A549 treated with GW870086 at 1 μM for 4 hours (cell line): ENCODE measurements around the gene CCDC188. TPM values are rescaled to one million over a fixed set of nuclear protein-coding genes. Genes with fewer than 3 reads are reported as not detected.

ENCODE experiments used
- total RNA-seq: library from RNA; stranded (reverse); fragments of 200-300 nt; extraction: Qiagen RNA extraction; gene quantifications from 5 replicates; pipeline ENCODE4 v1.2.3, GENCODE V29; 2022; ENCODE audit warnings: low read depth

The CCDC188 gene
- total RNA-seq = not detected in 5 replicates

GRCh38 chr22:20150381-20151275 lies at the start of gene CCDC188:
Gene CCDC188 (minus strand): TSS chr22:20151055. CDS start chr22:20150986, 69 bp downstream.

GRCh38 chr22:20131597-20131858 lies 19.3 kb downstream of the CCDC188 start, which contains the start of gene ZDHHC8:
Gene ZDHHC8 (plus strand): TSS chr22:20131804. CDS start chr22:20131948, 144 bp downstream.

GRCh38 chr22:20116951-20117632 lies 33.8 kb downstream of the CCDC188 start, which contains the start of gene TRMT2A:
Gene TRMT2A (minus strand): TSS chr22:20117226. CDS start chr22:20116906, 320 bp downstream.

GRCh38 chr22:20115691-20116375 lies 35.0 kb downstream of the CCDC188 start, which contains the start of gene RANBP1:
Gene RANBP1 (plus strand): TSS chr22:20116104. CDS start chr22:20116185, 81 bp downstream.

Other genes with a start within 250 kb of the CCDC188 start
- gene COMT, start 209.3 kb downstream of the CCDC188 start, total RNA-seq = 121 to 166 TPM (median 154 TPM) in 5 replicates
- 26.1 to 43.0 TPM (median 34.7 TPM) in 5 replicates for gene TXNRD2, start 209.2 kb downstream of the CCDC188 start, total RNA-seq
- gene ARVCF, start 134.2 kb downstream of the CCDC188 start, total RNA-seq = 1.6 to 3.4 TPM (median 2.1 TPM) in 5 replicates
- gene TANGO2, start 129.9 kb downstream of the CCDC188 start, total RNA-seq = 10.8 to 17.2 TPM (median 12.7 TPM) in 5 replicates
- gene DGCR8, start 70.8 kb downstream of the CCDC188 start, total RNA-seq = 17.8 to 20.0 TPM (median 18.9 TPM) in 5 replicates
- gene RANBP1, start 35.0 kb downstream of the CCDC188 start, total RNA-seq = 269 to 301 TPM (median 292 TPM) in 5 replicates
- 18.7 to 24.7 TPM (median 22.9 TPM) in 5 replicates for gene TRMT2A, start 33.8 kb downstream of the CCDC188 start, total RNA-seq
- gene ZDHHC8, start 19.3 kb downstream of the CCDC188 start, total RNA-seq = 23.0 to 37.1 TPM (median 34.3 TPM) in 5 replicates
- gene RTN4R, start 117.3 kb upstream of the CCDC188 start, total RNA-seq = 8.0 to 12.4 TPM (median 11.6 TPM) in 5 replicates
- 29.8 to 44.3 TPM (median 42.0 TPM) in 5 replicates for gene DGCR6L, start 169.0 kb upstream of the CCDC188 start, total RNA-seq
- gene ZNF74, start 243.1 kb upstream of the CCDC188 start, total RNA-seq = 5.7 to 7.8 TPM (median 6.8 TPM) in 5 replicates